Hepatic stellate cell (primary cell): ENCODE measurements around the gene RP2.

Source experiments
- DNase-seq: peaks from one replicate; pipeline ENCODE4 v3.0.0; 2011; ENCODE audit warnings: low spot score

The RP2 gene

DNA sequence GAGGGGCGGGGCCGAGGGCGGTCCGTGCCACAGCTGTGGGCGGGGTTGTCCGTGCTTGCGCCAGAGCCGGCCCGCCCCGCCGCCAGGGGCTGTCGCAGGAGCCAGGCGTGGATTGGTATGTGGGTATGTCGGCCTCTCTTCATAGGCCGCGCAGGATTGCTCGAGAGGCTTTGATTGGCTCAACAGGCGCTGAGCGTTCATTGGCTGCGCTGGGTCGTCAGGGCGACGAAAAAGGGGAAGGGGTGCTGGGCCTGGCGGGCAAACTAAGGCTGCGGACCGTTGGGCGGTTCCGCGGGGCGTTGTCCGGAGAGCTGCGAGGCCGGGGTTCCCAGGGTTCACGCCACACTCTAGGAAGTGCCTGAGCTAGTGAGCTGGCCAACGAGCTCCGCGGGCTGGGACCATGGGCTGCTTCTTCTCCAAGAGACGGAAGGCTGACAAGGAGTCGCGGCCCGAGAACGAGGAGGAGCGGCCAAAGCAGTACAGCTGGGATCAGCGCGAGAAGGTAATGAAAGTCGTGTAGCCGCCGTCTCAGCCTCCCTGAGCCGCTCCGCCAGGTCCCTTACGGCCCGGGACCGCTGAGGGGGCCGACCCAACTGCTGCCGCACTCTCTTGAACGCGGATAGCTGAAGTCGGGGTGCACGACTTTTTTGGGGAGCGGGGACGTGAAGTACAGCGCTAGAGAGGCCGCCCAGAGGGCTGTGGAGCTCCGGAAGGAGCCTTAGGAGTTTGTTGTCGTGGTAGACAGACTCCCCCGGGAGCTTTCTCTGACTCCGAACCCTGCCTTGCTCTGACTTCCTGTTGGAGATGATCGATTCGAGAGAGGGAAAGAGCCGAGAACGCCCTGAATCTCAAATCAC, at the start of gene RP2:
RP2 (plus strand) TSS at position 343 of the 857 bp plus-strand sequence; CDS start at position 401, 58 bp downstream.
- peak; percentile 82 for DNase-seq

- peak; percentile 7 for DNase-seq
These were observed 47.9 kb upstream of the RP2 start for GRCh38 chrX:46788902-46789301.

- peak; percentile 59 for DNase-seq
These were observed 44.7 kb upstream of the RP2 start for GRCh38 chrX:46791927-46792809.

GRCh38 chrX:46792810-46793188, 44.0 kb upstream of the RP2 start:
- DNase-seq = no peak

- DNase-seq = no peak
These were observed 43.3 kb upstream of the RP2 start for GRCh38 chrX:46793386-46794143.

- peak; percentile 53 for DNase-seq
These were observed 40.2 kb upstream of the RP2 start for GRCh38 chrX:46796574-46797191.

DNA sequence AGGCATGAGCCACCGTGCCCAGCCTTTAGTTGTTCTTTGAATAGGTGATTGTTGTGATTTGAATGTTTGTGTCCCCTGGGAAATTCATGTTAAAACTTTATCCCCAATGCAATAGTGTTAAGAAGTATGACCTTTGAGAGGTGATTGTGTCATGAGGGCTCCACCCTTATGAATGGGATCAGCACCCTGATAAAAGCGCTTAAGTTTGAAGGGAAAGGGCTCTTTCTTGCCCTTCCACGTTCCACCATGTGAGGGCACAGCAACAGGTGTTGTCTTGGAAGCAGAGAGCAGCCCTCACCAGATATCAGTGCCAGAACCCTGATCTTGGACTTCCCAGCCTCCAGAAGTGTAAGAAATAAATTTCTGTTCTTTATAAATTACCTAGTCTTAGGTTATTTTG, 33.7 kb upstream of the RP2 start:
- no peak for DNase-seq

DNA sequence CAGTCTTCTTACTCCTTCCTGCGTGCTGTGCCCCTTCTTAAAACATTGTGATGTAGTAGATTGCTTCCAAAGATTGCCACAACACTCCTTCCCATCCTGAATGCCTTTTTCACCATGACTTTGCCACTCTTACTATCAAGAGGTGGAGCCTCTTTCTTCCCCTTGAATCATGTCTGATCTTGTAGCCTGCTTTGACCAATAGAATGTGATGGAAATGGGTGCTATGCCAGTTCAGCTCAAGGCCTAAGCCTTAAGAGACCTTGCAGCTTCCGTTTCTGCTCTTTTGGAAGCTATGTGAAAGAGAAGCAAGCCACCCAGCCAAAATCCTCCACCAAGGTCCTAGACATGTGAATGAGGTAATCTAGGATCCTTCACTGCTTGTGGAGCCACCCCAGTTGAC, 31.6 kb upstream of the RP2 start:
- no peak for DNase-seq

DNA sequence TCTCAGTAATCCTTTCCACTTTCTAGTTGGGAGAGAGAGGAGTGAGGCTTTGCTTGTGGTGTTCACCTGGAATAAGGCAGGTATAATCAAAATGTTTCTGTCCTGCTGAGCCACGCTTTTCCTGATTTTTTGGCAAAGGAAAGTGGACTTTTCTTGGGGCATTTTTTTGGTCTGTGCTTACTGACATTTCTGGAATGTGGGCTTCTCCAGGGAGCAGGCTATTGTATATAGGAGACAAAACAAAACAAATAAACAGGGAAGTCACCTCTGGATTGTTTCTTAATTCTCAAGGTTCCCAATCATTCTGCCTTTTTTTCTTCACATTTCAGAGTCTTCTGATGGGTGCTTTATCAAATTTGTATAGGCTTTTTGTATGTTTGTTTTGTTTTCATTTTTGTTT, 25.7 kb upstream of the RP2 start:
- peak; percentile 10 for DNase-seq

GRCh38 chrX:46812445-46812844, 24.4 kb upstream of the RP2 start:
- no peak for DNase-seq

GRCh38 chrX:46814966-46815365, 21.9 kb upstream of the RP2 start:
- DNase-seq = no peak

GRCh38 chrX:46819136-46819535, 17.7 kb upstream of the RP2 start:
- DNase-seq = no peak

DNA sequence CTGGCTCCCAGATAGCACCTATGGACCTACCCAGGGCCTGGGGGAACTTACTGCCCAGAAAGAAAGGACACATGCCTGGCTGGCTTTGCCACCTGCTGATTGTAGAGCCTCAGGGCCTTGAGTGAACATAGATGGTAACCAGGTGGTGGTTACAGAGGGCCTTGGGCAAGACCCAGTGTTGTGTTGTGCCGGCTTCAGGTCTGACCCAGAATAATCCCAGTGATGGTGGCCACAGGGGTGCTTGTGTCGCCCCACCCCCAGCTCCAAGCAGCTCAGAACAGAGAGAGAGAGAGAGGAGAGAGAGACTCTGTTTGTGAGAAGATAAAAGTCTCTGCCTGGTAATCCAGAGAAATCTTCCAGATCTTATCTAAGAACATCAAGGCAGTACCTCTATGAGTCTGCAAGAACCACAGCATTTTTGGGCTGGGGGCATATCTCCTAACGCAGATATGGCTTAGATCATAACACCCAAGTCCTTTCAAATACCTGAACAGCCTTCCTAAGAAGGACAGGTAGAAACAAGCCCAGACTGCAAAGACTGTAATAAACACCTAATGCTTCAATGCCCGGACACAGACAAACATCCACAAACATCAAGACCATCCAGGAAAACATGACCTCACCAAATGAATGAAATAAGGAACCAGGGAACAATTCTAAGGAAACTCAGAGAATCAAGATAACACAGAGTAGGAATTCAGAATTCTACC, 16.3 kb upstream of the RP2 start:
- DNase-seq = no peak

- no peak for DNase-seq
These were observed 13.4 kb upstream of the RP2 start for GRCh38 chrX:46823481-46823880.

DNA sequence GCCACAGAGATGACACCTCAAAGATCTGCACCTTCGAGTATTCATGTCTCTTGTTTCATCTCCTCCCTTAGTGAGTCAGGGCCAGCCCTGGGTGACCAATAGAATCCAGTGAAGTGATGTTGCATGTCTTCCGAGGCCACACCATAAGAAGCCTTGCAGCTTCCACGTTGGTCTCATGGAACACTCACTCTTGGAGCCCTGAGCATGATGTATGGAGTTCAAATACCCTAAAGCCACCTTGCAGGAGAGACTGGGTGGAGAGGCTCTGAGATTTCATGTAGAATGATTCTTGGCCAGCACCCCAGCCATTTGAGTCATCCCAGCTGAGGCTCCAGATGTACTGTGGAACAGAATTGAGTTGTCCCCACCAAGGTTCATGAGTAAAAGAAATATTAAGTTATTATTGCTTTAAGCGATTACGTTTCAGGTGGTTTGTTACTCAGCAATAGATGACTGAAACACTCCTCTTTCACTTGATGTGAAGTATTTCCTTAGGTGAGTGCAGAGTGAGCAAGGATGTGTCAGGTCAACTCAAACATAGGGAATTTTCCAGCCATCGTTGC, 5.0 kb upstream of the RP2 start:
- DNase-seq = peak; percentile 12

- peak; percentile 12 for DNase-seq
These were observed 979 bp downstream of the RP2 start for GRCh38 chrX:46837558-46838485.

GRCh38 chrX:46838486-46838870, 1.6 kb downstream of the RP2 start:
- DNase-seq = no peak

- DNase-seq = no peak
These were observed 2.2 kb downstream of the RP2 start for GRCh38 chrX:46838974-46839480.

DNA sequence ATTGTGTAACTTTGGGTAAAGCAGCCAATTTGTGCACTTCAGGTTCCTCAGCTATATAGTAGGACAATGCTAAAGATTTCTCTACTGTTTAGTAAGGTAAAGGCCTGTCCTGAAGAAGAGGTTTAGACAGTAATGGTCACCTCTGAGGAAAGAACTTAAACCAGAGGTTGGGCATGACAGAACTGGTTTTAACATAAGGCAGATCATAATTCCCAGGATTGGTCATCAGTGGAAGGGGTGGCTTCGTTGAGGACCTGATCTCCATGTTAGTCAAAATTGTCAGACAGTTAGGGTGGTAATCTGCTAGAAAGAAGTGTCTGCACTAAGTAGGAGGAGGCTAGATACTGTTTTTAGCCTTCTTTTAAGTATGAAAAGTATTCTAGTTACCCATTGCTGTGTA, 4.1 kb downstream of the RP2 start:
- no peak for DNase-seq

DNA sequence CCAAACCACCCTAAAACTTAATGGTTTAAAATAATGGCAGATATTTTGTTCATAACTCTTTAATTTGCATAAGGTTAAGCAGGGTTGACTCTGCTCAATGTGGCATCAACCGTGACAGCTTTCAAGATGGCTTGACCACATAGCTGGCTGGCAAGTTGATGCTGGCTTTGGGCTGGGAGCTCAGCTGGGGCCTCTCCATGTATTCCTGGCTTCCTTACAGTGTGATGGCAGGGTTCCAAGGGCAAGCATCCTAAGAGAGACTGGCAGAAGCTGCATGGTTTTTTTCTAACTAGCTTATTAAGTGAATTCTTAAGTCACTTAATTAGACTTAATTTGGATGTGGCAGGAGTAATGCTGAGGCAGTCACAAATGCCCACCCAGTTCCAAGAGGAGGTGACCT, 4.5 kb downstream of the RP2 start:
- DNase-seq = no peak
